ENCODE results near the gene DGCR6L.
"Not testable (repeated sequence)": the region's sequence is repeated elsewhere in the genome, so short reads cannot be mapped to it uniquely, and the experiment has no call there.

Gene DGCR6L

DNA sequence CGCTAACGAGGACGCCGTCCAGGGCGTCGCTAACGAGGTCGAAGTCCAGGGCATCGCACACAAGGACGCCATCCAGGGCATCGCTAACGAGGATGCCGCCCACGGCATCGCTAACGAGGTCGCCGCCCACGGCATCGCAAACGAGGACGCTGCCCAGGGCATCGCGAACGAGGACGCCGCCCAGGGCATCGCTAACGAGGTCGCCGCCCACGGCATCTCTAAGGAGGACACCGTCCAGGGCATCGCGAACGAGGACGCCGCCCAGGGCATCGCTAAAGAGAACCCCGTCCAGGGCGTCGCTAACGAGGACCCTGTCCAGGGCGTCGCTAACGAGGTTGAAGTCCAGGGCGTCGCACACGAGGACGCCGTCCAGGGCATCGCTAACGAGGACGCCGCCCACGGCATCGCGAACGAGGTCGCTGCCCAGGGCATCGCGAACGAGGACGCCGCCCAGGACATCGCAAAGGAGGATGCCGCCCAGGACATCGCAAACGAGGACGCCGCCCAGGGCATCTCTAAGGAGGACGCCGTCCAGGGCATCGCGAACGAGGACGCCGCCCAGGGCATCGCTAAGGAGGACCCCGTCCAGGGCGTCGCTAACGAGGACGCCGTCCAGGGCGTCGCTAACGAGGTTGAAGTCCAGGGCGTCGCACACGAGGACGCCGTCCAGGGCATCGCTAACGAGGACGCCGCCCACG lies 36.2 kb upstream of the DGCR6L start:
- not testable (repeated sequence) for H3K9me3 Mint-ChIP-seq; DNase-seq (ENCODE audit: low spot score in 2 of 2); H3K36me3 Mint-ChIP-seq (ENCODE audit: insufficient read depth); H3K27me3 Mint-ChIP-seq; H3K4me1 Mint-ChIP-seq; ATAC-seq (replicated peaks; ENCODE audit: extremely low read depth, poor library complexity, severe bottlenecking); H3K4me3 Mint-ChIP-seq; H3K27ac Mint-ChIP-seq (ENCODE audit: low read depth)

DNA sequence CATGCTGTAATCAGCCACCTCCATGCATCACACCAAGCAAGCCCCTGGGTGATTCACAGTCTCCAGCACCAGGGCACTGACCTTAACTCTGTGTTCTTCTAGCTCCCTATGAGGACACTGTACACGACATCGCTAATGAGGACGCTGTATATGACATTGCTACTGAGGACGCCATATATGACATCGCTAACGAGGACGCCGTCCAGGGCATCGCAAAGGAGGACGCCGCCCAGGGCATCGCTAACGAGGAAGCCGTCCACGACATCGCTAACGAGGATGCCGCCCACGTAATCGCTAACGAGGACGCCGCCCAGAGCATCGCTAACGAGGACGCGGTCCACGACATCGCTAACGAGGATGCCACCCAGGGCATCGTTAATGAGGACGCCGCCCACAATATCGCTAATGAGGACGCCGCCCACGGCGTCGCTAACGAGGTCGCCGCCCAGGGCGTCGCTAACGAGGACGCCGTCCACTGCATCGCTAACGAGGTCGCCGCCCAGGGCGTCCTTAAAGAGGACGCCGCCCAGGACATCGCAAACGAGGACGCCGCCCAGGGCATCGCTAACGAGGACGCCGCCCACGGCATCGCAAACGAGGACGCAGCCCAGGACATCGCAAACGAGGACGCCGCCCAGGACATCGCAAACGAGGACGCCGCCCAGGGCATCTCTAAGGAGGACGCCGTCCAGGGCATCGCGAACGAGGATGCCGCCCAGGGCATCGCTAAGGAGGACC lies 34.5 kb upstream of the DGCR6L start:
- Mint-ChIP-seq H3K4me3 (no peak overlapping the region), H3K9me3 (no peaks in the 10 kb centered on the region), H3K36me3 (ENCODE audit: insufficient read depth) (peaks cover 2% of the 10 kb centered on the region), H3K27ac (ENCODE audit: low read depth) (no peak overlapping the region), H3K4me1 (no peaks in the 10 kb centered on the region), H3K27me3 (no peaks in the 10 kb centered on the region)
- ATAC-seq (replicated peaks; ENCODE audit: extremely low read depth, poor library complexity, severe bottlenecking) (no peak), DNase-seq (ENCODE audit: low spot score in 2 of 2) (no peak)

DNA sequence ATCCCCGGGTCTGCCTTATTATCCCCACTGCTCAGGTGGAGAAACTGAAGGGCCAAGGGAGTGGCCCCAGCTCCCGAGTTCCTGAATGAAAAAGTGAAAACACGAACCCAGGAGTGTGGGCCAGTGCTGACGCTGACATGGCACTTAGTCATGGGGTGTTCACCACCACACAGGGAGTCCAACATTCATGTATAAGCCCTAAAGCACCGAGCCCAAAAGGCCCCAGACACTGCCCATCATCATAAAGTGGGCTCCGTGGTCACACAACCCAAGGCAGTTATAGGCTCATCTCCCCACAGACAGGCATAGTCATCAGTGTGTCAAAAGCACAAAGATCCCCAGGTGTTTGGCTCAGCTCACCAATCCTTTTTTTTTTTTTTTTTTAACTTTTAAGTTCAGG lies 32.7 kb upstream of the DGCR6L start:
- H3K36me3 Mint-ChIP-seq (ENCODE audit: insufficient read depth); H3K4me1 Mint-ChIP-seq; H3K27ac Mint-ChIP-seq (ENCODE audit: low read depth); DNase-seq (ENCODE audit: low spot score in 2 of 2); H3K9me3 Mint-ChIP-seq; H3K4me3 Mint-ChIP-seq; ATAC-seq (replicated peaks; ENCODE audit: extremely low read depth, poor library complexity, severe bottlenecking); H3K27me3 Mint-ChIP-seq: not testable (repeated sequence)

DNA sequence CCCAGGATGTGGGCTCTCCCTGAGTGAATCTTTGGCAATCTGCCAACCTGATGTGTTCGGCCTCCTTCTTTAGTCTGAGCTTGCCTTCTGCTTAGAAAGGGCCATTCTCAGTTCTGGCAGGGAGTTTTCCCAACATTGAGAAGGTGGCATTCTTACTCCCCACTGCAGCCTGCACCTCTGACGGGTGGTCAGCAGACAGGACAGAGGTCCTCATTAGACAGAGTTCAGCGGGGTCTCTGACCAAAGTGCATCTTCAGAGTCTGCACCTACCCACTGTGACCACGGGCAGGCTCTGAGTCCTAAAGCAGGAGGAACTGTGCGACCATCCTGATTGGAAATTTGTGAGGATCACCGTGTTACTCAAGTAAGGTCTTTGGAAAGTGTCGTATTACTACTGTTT lies 26.7 kb upstream of the DGCR6L start:
- not testable (repeated sequence) for H3K4me1 Mint-ChIP-seq; H3K36me3 Mint-ChIP-seq (ENCODE audit: insufficient read depth); ATAC-seq (replicated peaks; ENCODE audit: extremely low read depth, poor library complexity, severe bottlenecking)

DNA sequence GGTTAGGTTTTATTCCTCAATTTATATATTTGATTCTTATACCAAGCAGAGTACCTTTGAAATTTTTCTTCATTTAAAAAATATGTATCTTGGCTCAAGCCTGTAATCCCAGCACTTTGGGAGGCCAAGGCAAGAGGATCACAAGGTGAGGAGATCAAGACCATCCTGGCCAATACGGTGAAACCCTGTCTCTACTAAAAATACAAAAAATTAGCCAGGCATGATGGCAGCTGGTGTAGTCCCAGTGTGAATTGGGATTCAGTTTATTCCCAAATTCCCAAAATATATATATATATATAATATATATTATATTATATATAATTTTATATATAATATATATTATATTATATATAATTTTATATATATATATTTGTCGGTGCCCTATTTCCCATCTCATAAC lies 18.4 kb upstream of the DGCR6L start:
- H3K36me3 Mint-ChIP-seq (ENCODE audit: insufficient read depth); ATAC-seq (replicated peaks; ENCODE audit: extremely low read depth, poor library complexity, severe bottlenecking); DNase-seq (ENCODE audit: low spot score in 2 of 2); H3K27me3 Mint-ChIP-seq; H3K4me3 Mint-ChIP-seq; H3K27ac Mint-ChIP-seq (ENCODE audit: low read depth); H3K4me1 Mint-ChIP-seq; H3K9me3 Mint-ChIP-seq: not testable (repeated sequence)

More for the DNA sequence above, 26.7 kb upstream of the DGCR6L start:
- not testable (repeated sequence) for H3K27me3 Mint-ChIP-seq; H3K4me3 Mint-ChIP-seq; H3K9me3 Mint-ChIP-seq; H3K27ac Mint-ChIP-seq (ENCODE audit: low read depth); DNase-seq (ENCODE audit: low spot score in 2 of 2)

DNA sequence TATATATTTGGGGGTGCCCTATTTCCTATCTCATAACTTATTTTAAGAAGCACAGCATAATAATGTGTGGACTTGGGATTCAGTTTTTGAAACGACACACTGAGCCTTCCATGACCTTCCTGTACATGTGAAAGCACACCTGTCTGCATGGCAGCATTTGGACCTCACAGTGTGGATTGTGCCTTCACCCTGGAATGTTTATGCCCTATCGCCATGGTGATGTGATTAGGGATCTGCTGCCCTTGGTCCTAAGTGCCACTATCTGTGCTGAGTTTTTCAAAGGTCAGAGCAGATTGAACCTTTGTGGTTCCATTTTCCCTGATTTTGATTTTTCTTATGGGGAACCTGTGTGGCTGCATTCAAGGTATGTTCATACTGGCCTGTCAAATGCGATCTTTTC lies 17.9 kb upstream of the DGCR6L start:
- not testable (repeated sequence) for DNase-seq (ENCODE audit: low spot score in 2 of 2); H3K36me3 Mint-ChIP-seq (ENCODE audit: insufficient read depth); ATAC-seq (replicated peaks; ENCODE audit: extremely low read depth, poor library complexity, severe bottlenecking); H3K4me3 Mint-ChIP-seq; H3K9me3 Mint-ChIP-seq; H3K27ac Mint-ChIP-seq (ENCODE audit: low read depth); H3K4me1 Mint-ChIP-seq; H3K27me3 Mint-ChIP-seq

DNA sequence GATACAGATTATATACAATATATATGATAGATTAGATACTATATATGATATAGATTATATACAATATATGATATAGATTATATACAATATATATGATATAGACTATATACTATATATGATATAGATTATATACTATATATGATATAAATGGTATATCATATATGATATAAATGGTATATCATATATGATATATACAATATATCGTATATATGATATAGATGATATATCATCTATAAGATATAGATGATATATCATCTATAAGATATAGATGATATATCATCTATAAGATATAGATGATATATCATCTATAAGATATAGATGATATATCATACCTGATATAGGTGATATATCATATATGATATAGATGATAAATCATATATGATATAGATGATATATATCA lies 16.7 kb upstream of the DGCR6L start:
- not testable (repeated sequence) for H3K4me3 Mint-ChIP-seq; H3K27ac Mint-ChIP-seq (ENCODE audit: low read depth); H3K36me3 Mint-ChIP-seq (ENCODE audit: insufficient read depth); H3K9me3 Mint-ChIP-seq; H3K4me1 Mint-ChIP-seq; H3K27me3 Mint-ChIP-seq; ATAC-seq (replicated peaks; ENCODE audit: extremely low read depth, poor library complexity, severe bottlenecking); DNase-seq (ENCODE audit: low spot score in 2 of 2)

DNA sequence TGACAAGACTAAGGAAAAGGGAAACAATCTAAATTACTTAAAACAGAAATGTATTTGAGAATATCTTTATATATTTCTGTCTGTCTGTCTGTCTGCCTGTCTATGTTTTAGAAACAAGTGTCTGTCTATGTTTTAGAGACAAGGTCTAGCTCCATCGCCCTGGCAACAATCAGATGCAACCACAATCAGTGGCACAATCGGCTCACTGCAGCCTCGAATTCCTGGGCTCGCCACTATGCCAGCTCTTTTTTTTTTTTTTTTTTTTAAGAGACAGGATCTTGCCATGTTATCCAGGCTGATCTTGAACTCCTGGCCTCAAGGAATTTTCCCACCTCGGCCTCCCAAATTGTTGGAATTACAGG lies 8.7 kb upstream of the DGCR6L start:
- not testable (repeated sequence) for H3K36me3 Mint-ChIP-seq (ENCODE audit: insufficient read depth); H3K27me3 Mint-ChIP-seq; H3K9me3 Mint-ChIP-seq
- Mint-ChIP-seq H3K4me1 (peaks cover 12% of the 10 kb centered on the region), H3K27ac (ENCODE audit: low read depth) (peak overlapping the region; percentile 93), H3K4me3 (peak overlapping the region; percentile 68)
- ATAC-seq (replicated peaks; ENCODE audit: extremely low read depth, poor library complexity, severe bottlenecking) (peak; percentile 76), DNase-seq (ENCODE audit: low spot score in 2 of 2) (peak in 1 of 2 donors; percentile 38)

DNA sequence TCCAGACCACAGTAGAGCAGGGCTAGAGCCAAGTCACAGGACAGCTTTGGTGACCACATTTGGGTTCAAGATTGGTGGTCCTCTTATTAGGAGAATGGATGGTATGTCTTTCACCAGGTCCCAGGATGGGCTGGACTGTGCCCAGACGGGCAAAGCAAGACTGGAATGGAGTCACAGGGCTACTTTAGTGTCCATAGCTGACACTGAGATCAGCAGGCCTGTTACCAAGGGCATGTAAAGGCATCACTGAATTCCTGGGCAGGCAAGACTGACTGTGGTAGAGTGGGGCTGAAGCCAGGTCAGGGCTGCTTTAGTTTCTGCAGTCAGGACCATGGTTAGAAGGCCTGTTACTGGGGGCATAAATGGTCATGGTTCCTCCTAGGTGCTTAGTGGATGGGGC lies 6.1 kb upstream of the DGCR6L start:
- H3K36me3 Mint-ChIP-seq (ENCODE audit: insufficient read depth); ATAC-seq (replicated peaks; ENCODE audit: extremely low read depth, poor library complexity, severe bottlenecking); DNase-seq (ENCODE audit: low spot score in 2 of 2); H3K9me3 Mint-ChIP-seq; H3K4me3 Mint-ChIP-seq; H3K27me3 Mint-ChIP-seq; H3K27ac Mint-ChIP-seq (ENCODE audit: low read depth): not testable (repeated sequence)
- H3K4me1 Mint-ChIP-seq, result peaks cover 32% of the 10 kb centered on the region

DNA sequence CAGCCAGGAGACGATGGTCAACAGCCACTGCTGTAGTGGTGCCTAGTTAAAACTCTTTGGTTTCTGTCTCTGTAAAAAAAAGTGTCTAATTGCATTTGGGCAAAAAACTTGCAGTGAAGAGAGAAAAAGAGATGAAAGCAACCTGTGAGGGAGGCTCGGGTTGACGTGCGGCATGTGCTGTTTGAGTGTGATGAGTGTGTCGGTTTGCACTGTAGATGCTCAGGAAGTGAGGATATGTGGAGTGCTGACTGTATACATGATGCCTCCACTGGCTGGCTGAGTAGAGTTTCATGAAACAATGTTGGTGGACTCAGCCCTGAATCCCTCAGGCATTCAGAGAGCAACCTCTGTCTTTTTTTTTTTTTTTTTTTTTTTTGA lies 4.3 kb upstream of the DGCR6L start:
- no peak overlapping the region for H3K4me3 Mint-ChIP-seq
- no peaks in the 10 kb centered on the region for H3K9me3 Mint-ChIP-seq
- H3K36me3 Mint-ChIP-seq (ENCODE audit: insufficient read depth), result peaks cover 7% of the 10 kb centered on the region
- DNase-seq (ENCODE audit: low spot score in 2 of 2), result peak in 1 of 2 donors; percentile 11
- no peak overlapping the region for H3K27ac Mint-ChIP-seq (ENCODE audit: low read depth)
- H3K27me3 Mint-ChIP-seq, result no peaks in the 10 kb centered on the region
- ATAC-seq (replicated peaks; ENCODE audit: extremely low read depth, poor library complexity, severe bottlenecking), result no peak
- H3K4me1 Mint-ChIP-seq, result peaks cover 39% of the 10 kb centered on the region

DNA sequence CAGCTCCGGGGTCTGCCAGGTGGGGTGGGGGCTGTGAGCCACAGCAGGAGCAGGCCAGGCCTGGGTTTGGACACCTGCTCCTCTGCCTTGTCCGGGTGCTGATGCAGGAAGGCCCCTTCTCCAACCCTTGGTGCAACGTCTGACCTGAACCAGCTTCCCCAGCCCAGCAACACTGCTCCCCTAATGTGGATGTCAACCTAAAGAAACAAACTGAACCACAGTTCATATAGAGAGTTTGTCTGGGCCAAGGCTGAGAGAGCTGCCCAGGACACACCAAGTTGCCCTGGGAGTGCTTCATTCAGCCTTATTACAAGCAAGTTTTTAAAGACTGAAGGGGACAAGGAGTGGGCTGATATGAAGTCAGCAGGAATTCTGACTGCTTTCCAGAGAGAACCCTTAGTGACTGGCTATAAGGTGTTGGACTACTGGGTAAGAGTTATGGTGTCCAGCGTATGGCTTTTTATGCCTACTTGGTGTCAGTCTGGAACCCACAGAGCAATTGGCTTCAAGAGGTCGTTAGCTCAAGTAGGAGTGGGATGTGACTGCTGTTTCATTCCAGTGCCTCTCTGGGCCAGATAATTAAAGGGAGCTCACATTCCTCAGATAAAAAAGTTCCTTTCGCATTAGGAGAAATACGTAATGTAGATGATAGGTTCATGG lies 1.8 kb upstream of the DGCR6L start:
- not testable (repeated sequence) for H3K36me3 Mint-ChIP-seq (ENCODE audit: insufficient read depth); H3K27ac Mint-ChIP-seq (ENCODE audit: low read depth); DNase-seq (ENCODE audit: low spot score in 2 of 2); H3K27me3 Mint-ChIP-seq; H3K9me3 Mint-ChIP-seq; ATAC-seq (replicated peaks; ENCODE audit: extremely low read depth, poor library complexity, severe bottlenecking)
- Mint-ChIP-seq H3K4me3 (peak overlapping the region; percentile 92), H3K4me1 (peaks cover 48% of the 10 kb centered on the region)

DNA sequence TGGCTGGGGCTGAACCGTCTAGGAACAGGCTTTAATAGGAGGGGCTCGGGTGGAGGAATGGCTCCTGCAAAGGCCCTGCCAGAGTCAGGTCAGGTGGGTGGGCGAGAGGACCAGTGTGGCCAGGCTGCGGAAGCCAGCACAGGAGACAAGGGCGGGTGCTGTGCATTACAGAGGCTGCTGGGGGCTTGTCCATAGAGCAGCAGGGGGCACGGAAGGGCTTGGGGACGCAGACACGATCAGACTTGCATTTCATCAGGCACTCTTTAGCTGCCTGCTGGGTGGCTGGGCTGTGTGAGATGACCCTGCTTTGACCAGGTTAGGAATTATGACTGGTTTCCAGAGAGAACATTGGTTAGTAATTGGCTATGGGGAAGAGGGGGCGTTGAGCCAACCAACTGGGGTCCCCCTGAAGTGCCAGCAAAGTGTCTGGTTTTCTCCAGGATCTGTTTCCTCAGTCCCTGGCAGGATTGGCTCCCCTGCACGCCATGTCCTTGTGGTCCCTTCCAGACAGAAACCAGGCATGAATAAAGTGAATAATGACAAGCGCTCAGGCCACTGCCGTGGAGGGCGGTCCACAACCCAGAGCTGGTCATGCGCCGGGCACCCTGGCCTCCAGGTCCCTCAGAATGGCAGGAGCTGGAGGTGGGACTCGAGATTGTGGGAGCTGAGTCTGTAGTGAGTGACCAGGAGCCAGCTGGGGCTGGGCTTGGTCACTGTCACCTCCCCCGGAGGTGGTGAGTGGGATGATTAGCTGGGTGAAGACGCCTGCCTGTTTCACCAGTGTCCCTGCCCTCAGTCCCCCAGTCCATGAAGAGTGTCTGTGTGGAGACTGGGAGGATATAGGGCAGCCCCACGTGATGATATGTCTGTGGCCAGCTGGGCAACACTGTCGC lies 1.0 kb upstream of the DGCR6L start:
- ATAC-seq (replicated peaks; ENCODE audit: extremely low read depth, poor library complexity, severe bottlenecking) (peak; percentile 7), DNase-seq (ENCODE audit: low spot score in 2 of 2) (peak in 1 of 2 donors; percentile 12)
- Mint-ChIP-seq H3K27ac (ENCODE audit: low read depth) (peak overlapping the region; percentile 82), H3K4me1 (peaks cover 48% of the 10 kb centered on the region), H3K4me3 (peak overlapping the region; percentile 92)
- not testable (repeated sequence) for H3K9me3 Mint-ChIP-seq; H3K27me3 Mint-ChIP-seq; H3K36me3 Mint-ChIP-seq (ENCODE audit: insufficient read depth)
